GM13976 (cell line): ENCODE data around the gene TRIP10.
"Not testable (repeated sequence)": the region's sequence is repeated elsewhere in the genome, so short reads cannot be mapped to it uniquely, and the experiment has no call there.

ENCODE experiments used
- DNase-seq: peaks from one replicate; pipeline ENCODE4 v3.0.0; 2012; ENCODE audit warnings: low spot score
- in situ Hi-C: fragments of 300-500 bp; cut with MboI; formaldehyde crosslinking; loops from one replicate; pipeline ENCODE4 v1.12.0; 2022; ENCODE audit warnings: low sequenced_read_pairs, mixed read lengths, inconsistent platforms; ENCODE audit not compliant: unreplicated experiment
- TF ChIP-seq, protein P1 (sequence below): IDR thresholded peaks from 2 replicates; pipeline ENCODE4 v1.5.1; 2012; ENCODE audit warnings: borderline replicate concordance, mild to moderate bottlenecking; ENCODE audit not compliant: insufficient read depth; ENCODE audit errors: extremely low read depth, missing control alignments, control extremely low read depth

The TRIP10 gene

DNA sequence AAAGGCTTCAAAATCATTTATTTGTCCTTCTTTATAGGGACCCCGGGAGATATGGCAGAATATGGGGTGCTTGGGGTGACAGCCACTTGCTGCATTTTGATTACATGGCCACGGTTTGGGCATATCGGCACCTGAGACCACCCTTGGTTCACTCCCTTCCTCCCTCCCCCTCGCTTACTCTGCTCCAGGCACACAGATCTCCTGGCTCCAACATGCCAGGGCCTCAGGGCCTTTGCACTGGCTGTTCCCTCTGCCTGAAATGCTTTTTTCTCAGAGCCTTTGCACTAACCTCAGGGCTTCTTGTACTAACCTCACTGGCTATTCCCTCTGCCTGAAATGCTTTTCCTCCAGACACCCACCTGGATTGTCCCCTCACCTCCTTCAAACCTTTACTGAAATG is 56.8 kb downstream of the TRIP10 start:
- TF ChIP-seq, protein P1, sequence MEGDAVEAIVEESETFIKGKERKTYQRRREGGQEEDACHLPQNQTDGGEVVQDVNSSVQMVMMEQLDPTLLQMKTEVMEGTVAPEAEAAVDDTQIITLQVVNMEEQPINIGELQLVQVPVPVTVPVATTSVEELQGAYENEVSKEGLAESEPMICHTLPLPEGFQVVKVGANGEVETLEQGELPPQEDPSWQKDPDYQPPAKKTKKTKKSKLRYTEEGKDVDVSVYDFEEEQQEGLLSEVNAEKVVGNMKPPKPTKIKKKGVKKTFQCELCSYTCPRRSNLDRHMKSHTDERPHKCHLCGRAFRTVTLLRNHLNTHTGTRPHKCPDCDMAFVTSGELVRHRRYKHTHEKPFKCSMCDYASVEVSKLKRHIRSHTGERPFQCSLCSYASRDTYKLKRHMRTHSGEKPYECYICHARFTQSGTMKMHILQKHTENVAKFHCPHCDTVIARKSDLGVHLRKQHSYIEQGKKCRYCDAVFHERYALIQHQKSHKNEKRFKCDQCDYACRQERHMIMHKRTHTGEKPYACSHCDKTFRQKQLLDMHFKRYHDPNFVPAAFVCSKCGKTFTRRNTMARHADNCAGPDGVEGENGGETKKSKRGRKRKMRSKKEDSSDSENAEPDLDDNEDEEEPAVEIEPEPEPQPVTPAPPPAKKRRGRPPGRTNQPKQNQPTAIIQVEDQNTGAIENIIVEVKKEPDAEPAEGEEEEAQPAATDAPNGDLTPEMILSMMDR, result no peak
- in situ Hi-C loops, result no loop called here
- no peak for DNase-seq

DNA sequence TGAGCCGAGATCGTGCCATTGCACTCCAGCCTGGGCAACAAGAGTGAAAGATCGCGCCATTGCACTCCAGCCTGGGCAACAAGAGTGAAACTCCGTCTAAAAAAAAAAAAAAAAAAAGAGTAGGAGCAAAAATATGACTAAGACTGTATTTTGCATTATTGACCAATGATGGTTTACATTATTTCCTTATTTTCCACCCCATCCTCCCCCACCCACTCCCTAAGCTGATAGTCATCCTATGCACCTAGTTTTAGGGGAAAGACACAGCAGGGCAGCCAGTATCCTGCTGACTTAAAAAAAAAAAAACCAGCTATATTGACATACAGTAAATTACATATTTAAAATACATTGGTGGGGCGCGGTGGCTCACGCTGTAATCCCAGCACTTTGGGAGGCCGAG is 58.2 kb downstream of the TRIP10 start:
- TF ChIP-seq, protein P1, result no peak
- DNase-seq, result no peak
- in situ Hi-C loops, result no loop called here

DNA sequence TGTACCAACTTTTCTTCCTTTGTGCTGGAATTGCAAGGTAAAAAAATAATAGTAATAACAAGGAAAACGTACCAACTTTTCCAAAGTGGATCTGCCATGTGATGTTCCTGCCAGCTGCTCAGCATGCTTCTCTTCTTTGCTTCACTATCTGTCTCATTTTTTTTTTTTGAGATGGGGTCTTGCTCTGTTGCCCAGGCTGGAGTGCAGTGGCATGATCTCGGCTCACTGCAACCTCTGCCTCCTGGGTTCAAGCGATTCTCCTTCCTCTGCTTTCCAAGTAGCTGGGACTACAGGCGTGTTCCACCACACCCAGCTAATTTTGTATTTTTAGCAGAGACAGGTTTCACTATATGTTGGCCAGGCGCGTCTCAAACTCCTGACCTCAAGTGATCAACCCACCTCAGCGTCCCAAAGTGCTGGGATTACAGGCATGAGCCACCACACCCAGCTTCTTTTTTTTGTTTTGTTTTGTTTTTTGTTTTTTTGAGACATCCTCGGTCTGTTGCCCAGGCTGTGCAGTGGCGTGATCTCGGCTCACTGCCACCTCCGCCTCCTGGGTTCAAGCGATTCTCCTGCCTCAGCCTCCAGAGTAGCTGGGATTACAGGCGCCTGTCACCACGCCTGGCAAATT is 60.8 kb downstream of the TRIP10 start:
- in situ Hi-C loops, DNase-seq: not testable (repeated sequence)

DNA sequence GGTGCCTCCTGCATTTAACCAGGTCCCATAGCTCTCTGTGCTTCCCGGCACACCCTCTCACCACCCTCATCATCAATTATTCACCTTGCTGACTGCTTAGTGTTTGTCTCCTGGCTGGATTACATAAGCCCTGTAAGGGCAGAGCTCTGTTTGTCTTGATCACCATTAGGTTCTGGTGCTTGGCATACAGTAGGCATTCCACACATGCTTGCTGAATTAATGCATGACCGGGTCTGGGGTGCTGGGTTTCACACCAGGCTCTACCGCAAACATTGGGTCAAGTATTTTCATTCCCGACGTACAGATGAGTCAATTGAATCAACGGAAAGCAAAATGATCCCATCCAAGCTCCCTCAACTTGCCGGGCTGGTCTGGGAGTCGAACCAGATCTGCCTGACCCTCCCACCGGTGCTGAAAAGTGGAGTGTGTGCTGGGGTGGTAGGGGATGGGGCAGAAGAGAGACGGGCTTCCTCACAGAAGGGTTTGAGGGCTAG is 61.6 kb downstream of the TRIP10 start:
- no peak for DNase-seq
- in situ Hi-C loops, result no loop called here
- TF ChIP-seq, protein P1, result no peak
